Astrocyte of the spinal cord (primary cell): ENCODE results near the gene SETX.

ENCODE experiments used
- DNase-seq: peaks from one replicate; pipeline ENCODE4 v3.0.0; 2011; ENCODE audit warnings: low read depth, low spot score
- H3K4me3 ChIP-seq: 2 replicates; pipeline ENCODE4 v1.5.1; 2011; ENCODE audit warnings: low read depth, mild to moderate bottlenecking, low read length, moderate library complexity
- in situ Hi-C: cut with HindIII; loops from 2 replicates; pipeline ENCODE4 v1.10.0; 2017; ENCODE audit warnings: low sequenced_read_pairs
- TF ChIP-seq, protein P1 (sequence below): IDR thresholded peaks from 2 replicates; pipeline ENCODE4 v1.5.1; 2012; ENCODE audit warnings: low read depth, mild to moderate bottlenecking, low read length, inconsistent platforms

SETX gene

DNA sequence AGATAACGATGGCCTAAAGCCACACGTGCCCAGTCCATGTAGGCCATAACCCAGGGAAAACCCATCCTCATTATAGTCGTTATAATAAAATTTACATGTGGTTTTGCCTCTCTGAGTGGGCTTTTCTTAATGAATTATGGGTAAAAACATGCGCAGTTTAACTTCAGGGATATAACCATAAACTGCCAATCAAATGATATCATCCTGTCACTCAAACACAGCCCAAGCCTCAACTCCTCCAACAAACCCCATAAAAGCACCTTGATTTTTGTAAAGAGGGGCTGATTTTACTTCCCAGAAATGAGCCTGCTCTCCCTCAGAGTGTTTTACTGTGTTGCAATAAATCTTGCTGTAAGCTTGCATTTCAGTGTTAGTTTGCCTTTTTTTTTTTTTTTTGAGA, 15.8 kb upstream of the SETX start:
- in situ Hi-C loops, result no loop called here
- TF ChIP-seq, protein P1, sequence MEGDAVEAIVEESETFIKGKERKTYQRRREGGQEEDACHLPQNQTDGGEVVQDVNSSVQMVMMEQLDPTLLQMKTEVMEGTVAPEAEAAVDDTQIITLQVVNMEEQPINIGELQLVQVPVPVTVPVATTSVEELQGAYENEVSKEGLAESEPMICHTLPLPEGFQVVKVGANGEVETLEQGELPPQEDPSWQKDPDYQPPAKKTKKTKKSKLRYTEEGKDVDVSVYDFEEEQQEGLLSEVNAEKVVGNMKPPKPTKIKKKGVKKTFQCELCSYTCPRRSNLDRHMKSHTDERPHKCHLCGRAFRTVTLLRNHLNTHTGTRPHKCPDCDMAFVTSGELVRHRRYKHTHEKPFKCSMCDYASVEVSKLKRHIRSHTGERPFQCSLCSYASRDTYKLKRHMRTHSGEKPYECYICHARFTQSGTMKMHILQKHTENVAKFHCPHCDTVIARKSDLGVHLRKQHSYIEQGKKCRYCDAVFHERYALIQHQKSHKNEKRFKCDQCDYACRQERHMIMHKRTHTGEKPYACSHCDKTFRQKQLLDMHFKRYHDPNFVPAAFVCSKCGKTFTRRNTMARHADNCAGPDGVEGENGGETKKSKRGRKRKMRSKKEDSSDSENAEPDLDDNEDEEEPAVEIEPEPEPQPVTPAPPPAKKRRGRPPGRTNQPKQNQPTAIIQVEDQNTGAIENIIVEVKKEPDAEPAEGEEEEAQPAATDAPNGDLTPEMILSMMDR, result no peak
- H3K4me3 ChIP-seq, result no peak overlapping the region
- no peak for DNase-seq

DNA sequence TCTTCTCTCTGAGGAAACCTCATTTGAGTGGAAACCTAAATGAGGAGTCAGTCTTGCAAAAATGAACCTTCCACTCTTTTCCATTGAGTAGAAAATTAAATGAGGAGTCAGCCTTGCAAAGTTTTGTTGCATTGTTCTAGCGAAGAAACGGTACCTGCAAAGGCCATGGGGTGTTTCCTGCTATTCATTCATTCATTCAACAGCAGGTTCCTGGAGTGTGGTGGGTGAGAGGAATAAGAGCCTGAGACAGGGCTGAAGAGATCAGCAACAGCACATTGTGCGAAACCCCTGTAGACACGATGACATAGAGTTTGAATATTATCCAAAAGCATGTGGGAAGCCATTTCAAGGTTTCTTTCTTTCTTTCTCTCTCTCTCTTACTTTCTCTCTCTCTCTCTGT, 14.6 kb upstream of the SETX start:
- no peak for DNase-seq
- in situ Hi-C loops, result no loop called here
- no peak overlapping the region for H3K4me3 ChIP-seq
- TF ChIP-seq, protein P1, result no peak

DNA sequence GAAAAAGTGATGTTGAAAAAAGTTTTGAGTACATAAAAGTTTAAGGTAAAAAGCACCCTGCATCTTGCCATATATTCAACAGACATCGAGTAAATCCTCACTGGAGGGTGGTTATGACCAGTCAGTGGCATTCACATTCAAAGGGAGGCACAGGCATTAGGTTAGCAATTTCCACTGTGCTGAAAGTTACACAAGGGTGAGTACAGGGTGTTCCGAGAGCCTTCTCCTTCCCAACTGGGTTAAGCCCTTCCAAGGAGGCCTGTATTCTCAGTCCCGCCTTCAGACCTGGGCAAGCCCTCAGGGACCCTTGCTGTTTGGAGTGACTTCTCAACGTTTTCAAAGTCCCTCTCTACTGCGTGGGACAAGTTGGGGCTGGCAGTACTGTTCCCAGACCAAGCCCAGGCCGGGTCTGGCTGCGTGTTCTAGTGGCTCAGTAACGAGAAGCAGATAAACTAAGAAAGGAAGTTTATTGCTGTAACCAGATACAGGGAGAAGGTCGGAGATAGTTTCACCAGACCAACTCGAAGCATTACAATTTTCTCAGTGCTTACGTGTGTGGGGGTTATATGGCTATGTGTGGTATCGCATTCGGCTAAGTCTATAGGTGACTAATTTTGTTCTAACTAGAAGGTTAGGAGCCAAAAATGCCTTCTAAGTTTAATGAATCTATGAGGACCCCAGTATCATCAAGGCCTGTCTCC, 13.0 kb upstream of the SETX start:
- DNase-seq, result no peak
- in situ Hi-C loops, result no loop called here
- TF ChIP-seq, protein P1, result no peak
- no peak overlapping the region for H3K4me3 ChIP-seq

DNA sequence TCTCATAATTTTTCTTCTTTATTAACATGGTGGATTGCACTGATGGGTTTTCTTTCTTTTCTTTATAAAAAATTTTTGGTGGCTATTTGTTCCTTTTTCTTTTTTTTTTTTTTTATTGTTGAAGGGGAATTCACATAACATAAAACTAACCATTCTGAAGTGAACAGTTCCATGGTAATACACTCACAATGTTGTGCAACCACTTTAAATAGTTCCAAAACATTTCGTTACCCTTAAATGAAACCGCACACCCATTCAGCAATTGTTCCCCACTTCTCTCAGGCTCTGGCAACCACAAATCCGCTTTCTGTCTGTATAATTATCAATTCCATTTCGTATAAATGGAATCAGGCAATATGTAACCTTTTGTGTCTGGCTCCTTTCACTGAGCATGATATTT, 11.7 kb upstream of the SETX start:
- DNase-seq, result no peak
- TF ChIP-seq, protein P1, result no peak
- in situ Hi-C loops, result no loop called here
- no peak overlapping the region for H3K4me3 ChIP-seq

DNA sequence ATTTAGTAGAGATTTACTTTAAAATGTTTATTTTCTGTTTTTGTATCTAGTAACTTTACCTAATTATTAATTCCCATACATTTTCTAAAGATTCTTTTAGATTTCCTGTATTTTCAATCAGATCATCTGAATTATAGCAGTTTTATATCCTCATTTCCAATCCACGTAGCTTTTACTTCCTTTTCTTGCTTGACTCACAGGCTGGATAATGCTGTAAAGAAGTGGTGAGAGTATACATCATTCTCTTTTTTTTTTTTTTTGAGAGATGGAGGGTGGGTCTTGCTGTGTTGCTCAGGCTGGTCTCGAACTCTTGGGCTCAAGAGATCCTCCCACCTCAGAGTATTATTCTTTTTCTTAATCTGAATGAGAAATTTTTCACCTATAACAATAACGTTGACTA, 11.2 kb upstream of the SETX start:
- no peak for DNase-seq
- TF ChIP-seq, protein P1, result no peak
- in situ Hi-C loops, result no loop called here

DNA sequence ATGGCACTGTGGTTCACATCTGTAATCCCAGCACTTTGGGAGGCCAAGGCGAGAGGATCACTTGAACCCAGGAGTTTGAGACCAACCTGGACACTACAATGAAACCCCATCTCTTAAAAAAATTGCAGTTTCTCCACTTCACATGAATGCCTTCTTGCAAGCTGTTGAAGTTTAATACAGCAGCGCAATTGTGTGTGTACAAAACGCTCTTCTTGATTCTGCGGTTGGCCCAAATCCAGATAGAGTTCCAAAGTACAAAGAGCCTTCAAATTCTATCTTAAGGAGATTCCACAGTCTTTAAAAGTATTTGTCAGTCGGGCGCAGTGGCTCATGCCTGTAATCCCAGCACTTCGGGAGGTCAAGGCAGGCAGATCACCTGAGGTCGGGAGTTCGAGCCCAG, 9.3 kb upstream of the SETX start:
- TF ChIP-seq, protein P1, result no peak
- in situ Hi-C loops, result no loop called here
- DNase-seq, result no peak
- no peak overlapping the region for H3K4me3 ChIP-seq

More for the DNA sequence above, 11.2 kb upstream of the SETX start:
- H3K4me3 ChIP-seq, result no peak overlapping the region
